ENCODE results near the gene ABCC1.

- TF ChIP-seq CTCF (optimal IDR thresholded peaks at IDR 0.05 in 1 of 3, IDR thresholded peaks at IDR 0.05 in 1 of 3, conservative IDR thresholded peaks at IDR 0.05 in 1 of 3; ENCODE audit: extremely low read depth in 1 of 3, insufficient read depth in 2 of 3, low read length in 3 of 3) (no peak), EZH2 (IDR thresholded peaks at IDR 0.05; ENCODE audit: low read length) (no peak)
These were observed 115.5 kb downstream of the ABCC1 start for GRCh38 chr16:16064874-16065384.
